ENCODE data around the gene CDC25A.

DNA sequence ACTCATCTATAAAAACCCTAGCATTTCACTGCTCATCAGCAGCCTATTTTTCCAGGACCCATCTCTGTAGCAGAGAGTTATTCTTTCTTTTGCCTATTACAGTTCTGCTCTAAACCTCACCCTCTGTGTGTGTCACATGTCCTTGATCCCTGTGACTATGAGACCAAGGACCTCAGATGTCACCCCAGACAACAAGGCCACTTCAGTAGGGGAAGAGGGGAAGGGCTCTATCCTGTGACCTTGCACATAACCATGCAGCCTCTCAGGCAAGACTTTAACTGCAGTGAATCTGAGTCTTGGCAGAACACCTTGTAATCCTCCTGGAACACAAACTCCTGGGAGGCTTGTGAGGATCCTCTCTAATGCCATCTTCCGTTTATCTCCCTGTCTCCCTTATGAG is 48.3 kb upstream of the CDC25A start:
- TF ChIP-seq, protein P1, sequence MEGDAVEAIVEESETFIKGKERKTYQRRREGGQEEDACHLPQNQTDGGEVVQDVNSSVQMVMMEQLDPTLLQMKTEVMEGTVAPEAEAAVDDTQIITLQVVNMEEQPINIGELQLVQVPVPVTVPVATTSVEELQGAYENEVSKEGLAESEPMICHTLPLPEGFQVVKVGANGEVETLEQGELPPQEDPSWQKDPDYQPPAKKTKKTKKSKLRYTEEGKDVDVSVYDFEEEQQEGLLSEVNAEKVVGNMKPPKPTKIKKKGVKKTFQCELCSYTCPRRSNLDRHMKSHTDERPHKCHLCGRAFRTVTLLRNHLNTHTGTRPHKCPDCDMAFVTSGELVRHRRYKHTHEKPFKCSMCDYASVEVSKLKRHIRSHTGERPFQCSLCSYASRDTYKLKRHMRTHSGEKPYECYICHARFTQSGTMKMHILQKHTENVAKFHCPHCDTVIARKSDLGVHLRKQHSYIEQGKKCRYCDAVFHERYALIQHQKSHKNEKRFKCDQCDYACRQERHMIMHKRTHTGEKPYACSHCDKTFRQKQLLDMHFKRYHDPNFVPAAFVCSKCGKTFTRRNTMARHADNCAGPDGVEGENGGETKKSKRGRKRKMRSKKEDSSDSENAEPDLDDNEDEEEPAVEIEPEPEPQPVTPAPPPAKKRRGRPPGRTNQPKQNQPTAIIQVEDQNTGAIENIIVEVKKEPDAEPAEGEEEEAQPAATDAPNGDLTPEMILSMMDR (IDR thresholded peaks at IDR 0.05), result no peak
- TF ChIP-seq POLR2A (IDR thresholded peaks at IDR 0.05), result no peak

Data from body of pancreas (tissue), 4 donors.